ENCODE measurements around the gene SHANK3. TPM values are rescaled to one million over a fixed set of nuclear protein-coding genes. Genes with fewer than 3 reads are reported as not detected.

The SHANK3 gene
- total RNA-seq, 2 donors from 2014 or later = 4.4 to 4.8 TPM

DNA sequence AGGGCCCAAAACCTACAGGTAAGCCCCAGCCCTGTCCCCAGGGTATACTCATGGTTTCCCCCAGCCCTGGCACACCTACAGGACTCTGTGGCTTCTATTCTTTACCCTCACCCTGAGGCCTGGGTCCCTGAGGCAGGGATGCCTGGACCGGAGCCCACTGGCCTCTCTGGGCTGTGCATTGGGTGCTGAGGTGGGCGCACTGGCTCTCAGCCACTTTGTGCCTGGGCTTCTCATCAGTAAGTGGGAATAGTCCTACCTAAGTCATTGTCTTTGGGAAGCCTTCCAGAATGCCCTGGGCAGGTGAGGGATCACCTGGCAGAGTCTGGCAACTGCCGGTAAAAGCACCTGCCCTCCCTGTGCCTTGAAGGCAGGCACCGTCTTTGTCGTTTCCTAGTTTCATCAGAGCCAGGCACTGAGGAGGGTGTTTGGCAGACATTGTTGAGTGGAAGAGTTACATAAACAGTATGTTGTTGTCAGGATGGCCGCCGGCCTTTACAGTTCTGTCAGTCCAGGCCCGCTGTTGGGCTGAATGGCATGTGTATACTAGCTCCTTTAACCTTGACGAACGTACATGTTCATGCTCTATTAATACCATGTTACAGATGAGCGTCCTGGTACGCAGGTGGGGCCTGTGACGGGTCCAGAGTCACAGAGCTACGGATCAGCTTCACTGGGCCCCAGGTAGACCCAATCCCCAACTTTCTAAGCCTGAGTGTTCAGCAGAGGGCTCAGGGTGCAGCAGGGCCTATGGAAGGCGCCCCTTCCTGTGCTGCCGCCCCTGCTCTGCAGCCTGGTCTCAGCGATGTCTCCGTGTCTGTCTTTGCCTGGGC lies 23.0 kb downstream of the SHANK3 start:
- intact Hi-C loops (cut with DNase I, micrococcal nuclease) = no loop called here
- DNase-seq (no peak), ATAC-seq (peak; percentile 19)

- ATAC-seq (no peak), DNase-seq (no peak)
- intact Hi-C loops (cut with DNase I, micrococcal nuclease) = no loop called here
Observed at GRCh38 chr22:50696251-50696798, 23.7 kb downstream of the SHANK3 start.

DNA sequence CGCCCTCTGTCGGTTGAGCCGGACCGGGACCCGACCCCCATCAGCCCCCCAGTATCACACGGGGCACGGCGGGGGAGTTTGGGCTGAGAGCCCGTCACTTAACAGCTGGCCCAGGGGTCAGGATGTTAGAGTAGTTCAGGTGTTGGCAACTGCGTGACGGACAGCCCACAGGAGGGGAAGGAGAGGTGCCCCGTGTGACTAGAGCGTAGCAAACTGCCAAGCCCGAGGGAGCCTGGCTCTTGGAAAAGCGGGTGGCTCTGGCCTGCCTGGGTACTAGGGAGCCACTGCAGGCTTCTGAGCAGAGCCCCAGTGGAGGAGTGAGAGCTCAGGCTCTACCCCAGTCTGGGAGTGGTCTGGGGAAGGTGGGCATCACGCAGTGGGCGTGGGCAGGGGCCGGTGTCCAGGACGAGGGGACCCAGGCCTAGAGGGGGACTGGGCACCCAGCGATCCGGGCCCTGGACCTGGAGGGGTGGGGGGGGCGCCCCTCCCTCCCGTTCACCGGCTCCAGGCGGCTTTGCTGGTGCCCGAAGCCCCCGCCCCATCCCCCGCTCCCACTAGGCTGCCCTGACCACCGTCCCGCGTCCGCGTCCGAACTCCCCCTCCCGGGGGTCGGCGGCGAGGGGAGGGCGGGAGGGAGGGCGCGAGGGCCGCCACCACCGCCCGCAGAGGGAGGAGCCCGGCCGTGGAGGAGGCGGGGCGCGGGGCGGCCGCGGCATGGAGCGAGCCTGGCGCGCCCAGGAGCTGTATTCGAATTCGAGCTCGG lies 24.4 kb downstream of the SHANK3 start:
- no peak for DNase-seq
- peak; percentile 79 for ATAC-seq
- intact Hi-C loops (cut with DNase I, micrococcal nuclease) = no loop called here

DNA sequence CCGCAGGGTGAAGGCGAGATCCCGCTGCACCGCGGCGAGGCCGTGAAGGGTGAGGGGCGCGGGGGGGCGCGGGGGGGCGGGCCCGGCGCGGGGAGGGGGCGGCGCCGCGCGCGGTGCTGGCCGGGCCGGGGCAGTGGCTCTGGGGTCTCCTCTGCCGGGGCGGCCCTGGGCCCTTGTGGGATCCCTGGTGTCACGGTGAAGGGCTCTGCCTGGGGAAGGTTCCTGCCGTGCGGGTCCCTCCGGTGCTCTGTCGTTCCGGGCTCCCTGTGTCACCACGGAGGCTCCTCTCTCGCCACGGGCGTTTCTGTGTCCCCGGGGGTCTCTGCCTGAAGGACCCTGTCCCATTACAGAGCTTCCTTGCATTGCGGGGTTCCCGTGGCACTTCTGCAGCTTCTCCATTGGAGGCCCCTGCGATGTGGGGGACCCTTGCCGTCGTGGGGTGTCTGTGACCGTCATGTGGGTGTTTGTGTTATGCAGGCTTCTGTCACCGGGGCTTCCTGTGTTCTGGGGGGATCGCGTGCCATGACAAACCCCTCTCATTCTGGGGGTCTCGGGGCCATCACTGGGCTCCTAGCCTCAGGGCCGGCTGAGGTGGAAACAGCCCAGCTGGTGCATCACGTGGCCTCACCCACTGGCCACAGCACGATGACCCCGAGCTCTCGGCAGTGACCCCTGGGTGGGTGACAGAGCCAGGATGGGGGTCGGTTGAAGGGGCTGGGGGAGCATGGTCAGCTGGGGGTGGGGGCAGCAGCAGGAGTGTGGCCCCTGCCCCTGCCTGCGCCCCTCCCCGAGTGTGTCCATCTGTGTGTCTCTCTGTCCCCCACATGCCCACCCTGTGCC lies 25.3 kb downstream of the SHANK3 start:
- DNase-seq (no peak), ATAC-seq (no peak)
- intact Hi-C loops (cut with DNase I, micrococcal nuclease) = no loop called here

GRCh38 chr22:50698546-50698945 lies 25.9 kb downstream of the SHANK3 start:
- intact Hi-C loops (cut with DNase I, micrococcal nuclease) = no loop called here
- ATAC-seq = no peak
- no peak for DNase-seq

- intact Hi-C loops (cut with DNase I, micrococcal nuclease) = no loop called here
- ATAC-seq (no peak), DNase-seq (no peak)
Observed at GRCh38 chr22:50699001-50699755, 26.6 kb downstream of the SHANK3 start.

DNA sequence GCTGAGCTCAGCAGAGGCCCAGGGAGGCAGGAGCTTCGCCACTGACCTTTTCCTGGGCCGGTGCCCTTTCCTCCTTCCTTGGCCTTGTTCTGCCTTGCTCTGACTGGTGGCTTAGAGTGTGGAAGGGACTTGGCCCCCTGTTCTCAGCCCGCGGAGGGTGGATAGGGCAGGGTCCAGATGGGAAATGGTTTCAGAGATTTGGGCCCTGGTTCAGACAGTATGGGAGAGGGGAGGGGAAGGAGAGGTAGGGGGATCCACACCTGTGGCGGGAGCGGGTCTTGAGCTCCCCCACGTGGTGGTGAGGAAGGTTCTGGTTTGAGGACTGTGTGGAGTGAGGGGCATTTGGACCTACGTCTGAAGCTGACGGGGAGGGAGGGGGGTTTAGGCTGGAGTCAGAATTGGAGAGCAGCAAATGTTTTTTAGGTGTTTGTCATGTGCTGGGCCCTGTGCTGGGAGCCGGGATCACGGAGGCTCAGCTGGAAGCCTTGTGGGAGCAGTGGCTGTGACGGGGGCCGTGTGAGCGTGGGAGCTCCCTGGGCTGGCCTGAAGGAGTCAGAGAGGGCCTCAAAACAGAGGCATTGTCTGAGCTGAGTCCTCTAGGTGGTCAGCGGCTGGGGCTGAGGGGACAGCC lies 27.2 kb downstream of the SHANK3 start:
- ATAC-seq (no peak), DNase-seq (no peak)
- intact Hi-C loops (cut with DNase I, micrococcal nuclease) = no loop called here

- intact Hi-C loops (cut with DNase I, micrococcal nuclease) = no loop called here
- DNase-seq = no peak
- ATAC-seq = no peak
Observed at GRCh38 chr22:50700387-50701075, 27.9 kb downstream of the SHANK3 start.

- DNase-seq = no peak
- no peak for ATAC-seq
- intact Hi-C loops (cut with DNase I, micrococcal nuclease) = no loop called here
Observed at GRCh38 chr22:50701076-50701419, 28.4 kb downstream of the SHANK3 start.

- intact Hi-C loops (cut with DNase I, micrococcal nuclease) = no loop called here
- ATAC-seq (no peak), DNase-seq (no peak)
Observed at GRCh38 chr22:50701428-50702154, 29.0 kb downstream of the SHANK3 start.

DNA sequence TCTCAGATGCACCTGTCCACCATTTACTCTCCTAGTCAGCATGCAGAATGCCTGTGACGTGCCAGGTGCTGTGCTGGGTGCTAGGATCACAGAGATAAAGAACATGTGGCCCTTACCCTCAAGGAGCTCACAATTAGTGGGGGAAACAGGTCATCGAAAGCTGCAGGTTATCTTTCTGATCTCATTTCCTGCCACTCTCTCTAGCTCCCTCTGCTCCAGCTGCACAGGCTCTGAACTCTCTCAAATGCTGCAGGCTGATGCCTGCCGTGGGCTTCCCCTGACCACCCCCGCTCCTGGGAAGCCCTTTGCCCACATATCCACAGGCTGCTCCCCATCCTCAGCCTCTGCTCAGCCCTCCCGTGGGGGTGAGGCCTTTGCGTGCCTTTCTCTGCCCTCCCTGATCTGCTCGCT lies 29.6 kb downstream of the SHANK3 start:
- intact Hi-C loops (cut with DNase I, micrococcal nuclease) = no loop called here
- DNase-seq (no peak), ATAC-seq (no peak)

DNA sequence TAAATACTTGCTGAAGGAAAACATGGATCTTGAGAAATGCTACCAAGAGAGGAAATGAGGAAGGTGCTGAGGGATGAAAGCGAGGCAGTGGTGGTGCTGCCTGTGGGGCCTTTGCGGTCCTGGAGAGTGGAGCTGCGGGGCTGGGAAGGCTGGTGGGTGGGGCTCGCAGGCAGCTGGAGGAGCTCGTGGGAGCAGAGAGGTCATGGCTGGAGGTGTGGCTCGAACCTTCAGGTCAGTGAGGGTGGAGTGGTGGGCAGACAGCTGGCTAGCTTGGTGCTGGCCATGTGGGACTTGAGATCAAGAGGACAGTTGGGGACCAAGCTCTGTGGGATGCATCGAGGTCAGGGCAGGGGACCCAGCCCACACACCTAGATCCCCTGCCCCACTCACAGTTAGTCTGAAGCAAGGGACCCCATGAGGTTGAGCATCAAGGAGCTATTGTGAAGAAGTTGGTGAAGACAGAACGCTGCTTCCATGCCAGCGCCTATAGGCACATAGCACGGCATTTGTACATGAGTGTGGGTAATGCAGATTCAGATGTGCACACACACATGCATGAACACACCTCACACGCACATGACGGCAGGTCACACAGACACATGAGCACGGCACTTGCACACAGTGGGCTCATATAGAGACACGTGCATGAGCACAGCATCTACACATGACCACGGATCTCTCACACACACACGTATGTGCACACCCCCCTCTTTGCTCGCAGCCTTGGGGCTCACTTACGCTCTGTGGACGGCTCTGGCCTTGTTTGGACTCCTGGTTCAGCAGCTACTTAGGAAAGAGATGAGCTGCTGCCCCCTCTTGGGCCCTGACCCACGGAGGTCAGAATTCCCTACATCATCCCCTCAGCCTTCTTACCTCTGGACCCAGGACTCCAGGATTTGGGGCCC lies 30.4 kb downstream of the SHANK3 start:
- no peak for DNase-seq
- intact Hi-C loops (cut with DNase I, micrococcal nuclease) = no loop called here
- no peak for ATAC-seq

DNA sequence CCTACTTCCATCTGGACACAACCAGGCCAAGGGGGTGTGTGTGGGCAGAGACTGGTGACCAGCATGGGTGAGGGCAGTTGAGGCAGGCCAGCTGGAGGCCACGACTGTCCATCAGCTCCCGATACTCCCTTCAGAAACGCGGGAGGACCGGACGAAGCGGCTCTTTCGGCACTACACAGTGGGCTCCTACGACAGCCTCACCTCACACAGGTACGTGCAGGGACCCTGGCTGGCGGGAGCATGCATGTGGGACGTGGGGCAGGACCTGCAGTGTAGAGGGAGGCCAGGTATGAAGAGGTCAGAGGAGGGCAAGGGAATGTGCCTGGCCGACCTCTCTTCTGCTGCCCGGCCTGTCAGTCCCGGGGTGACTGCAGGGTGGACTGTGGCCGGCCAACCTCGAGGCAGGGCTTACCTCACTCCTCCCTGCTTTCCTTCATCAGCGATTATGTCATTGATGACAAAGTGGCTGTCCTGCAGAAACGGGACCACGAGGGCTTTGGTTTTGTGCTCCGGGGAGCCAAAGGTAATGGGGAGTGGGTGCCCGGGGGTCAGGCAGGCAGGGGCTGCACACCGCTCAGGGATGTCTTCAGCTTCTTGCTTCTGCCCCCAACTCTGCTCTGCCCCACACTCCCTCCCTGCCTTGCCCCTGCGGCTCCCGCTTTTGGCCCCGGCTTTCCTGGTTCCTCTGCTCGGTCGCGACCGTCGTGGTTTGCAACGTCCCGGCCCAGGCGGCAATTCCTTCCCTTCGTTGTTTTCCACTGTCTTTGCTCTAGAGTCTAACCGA lies 31.3 kb downstream of the SHANK3 start:
- ATAC-seq = no peak
- intact Hi-C loops (cut with DNase I, micrococcal nuclease) = no loop called here
- DNase-seq = no peak

DNA sequence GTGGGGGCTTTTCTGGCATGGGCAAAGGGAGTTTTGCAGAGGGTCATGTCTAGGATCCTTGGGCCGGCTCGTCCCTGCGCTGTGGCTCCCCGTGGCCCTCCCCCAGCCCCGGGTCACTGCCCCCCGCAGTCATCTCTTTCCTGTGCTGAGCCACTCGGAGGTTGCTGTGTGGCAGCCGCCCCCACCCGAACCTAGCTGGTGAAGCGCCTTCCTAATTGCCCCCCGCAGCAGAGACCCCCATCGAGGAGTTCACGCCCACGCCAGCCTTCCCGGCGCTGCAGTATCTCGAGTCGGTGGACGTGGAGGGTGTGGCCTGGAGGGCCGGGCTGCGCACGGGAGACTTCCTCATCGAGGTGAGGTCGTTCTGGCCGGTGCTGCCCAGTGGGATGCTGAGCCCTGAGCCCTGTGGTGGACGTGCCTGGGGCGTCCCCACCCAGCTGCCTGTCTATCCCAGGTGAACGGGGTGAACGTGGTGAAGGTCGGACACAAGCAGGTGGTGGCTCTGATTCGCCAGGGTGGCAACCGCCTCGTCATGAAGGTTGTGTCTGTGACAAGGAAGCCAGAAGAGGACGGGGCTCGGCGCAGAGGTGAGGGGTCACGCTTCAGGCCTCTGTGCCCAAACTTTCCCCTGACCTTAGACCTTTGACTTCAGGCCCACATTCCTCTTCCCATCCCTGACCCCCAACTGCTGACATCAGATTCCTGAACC lies 32.0 kb downstream of the SHANK3 start:
- ATAC-seq (no peak), DNase-seq (no peak)
- intact Hi-C loops (cut with DNase I, micrococcal nuclease) = no loop called here

Measured in left colon (tissue), 2 donors.